A673 (cell line): ENCODE data around the gene SCRN2.

Experiments used
- CTCF ChIP-seq: fragments of 300-800, 200-600 bp; sonication (generic); conservative IDR thresholded peaks from 2 replicates; pipeline ENCODE4 v1.5.1; 2017; ENCODE audit warnings: low read depth, mild to moderate bottlenecking, antibody characterized with exemption, low read length, moderate library complexity, mixed read lengths
- EZH2 ChIP-seq: fragments of 200-600 bp; sonication (generic); IDR thresholded peaks from 2 replicates; pipeline ENCODE4 v1.6.1; 2017; ENCODE audit warnings: borderline replicate concordance, low read depth, mild to moderate bottlenecking, mixed read lengths, antibody characterized with exemption, low read length; ENCODE audit not compliant: poor library complexity, severe bottlenecking

- TF ChIP-seq EZH2 (no peak), CTCF (no peak)
Measured at GRCh38 chr17:47808036-47808829, 32.8 kb downstream of the SCRN2 start.
